ENCODE results near the gene AMBRA1.

AMBRA1 gene

DNA sequence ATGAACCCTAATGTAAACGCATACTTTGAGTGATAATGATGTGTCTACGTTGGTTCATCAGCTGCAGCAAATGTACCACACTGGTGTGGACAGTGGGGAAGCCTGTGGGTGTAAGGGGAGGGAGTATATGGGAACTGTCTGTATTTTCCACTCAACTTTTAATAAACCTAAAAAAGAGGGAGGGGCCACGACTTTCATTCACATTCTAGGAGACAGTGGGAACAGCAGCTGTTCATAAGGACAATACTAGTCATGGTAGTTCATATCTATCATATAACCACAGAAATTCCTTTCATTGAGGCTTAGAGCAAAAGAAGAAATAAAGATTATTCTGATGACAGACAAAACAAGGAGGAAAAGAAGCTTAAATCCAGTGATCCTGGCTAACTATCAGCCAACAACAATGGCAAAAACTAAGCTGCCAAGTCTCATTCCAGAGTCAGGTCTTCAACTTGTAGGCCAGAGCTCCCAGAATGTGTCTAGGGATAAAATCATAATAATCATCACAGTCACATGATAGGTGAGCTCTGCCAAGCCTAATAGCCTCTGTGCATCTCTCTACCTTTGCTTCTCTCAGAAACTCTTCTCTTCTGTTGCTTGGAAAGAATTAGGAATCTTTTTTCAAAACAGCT, 142.9 kb downstream of the AMBRA1 start:
- no peak for TF ChIP-seq POLR2AphosphoS5 (IDR thresholded peaks at IDR 0.05; ENCODE audit: low read depth)
- no peak overlapping the region for H3K4me3 ChIP-seq (replicated peaks; ENCODE audit: insufficient read depth, low read length)
- no peak for DNase-seq (ENCODE audit: low read depth in 1 of 2, low spot score in 1 of 2)
- no peaks in the 10 kb centered on the region for H3K27me3 ChIP-seq (ENCODE audit: insufficient read depth, poor library complexity, severe bottlenecking)
- no peak overlapping the region for H3K27ac ChIP-seq (replicated peaks)

DNA sequence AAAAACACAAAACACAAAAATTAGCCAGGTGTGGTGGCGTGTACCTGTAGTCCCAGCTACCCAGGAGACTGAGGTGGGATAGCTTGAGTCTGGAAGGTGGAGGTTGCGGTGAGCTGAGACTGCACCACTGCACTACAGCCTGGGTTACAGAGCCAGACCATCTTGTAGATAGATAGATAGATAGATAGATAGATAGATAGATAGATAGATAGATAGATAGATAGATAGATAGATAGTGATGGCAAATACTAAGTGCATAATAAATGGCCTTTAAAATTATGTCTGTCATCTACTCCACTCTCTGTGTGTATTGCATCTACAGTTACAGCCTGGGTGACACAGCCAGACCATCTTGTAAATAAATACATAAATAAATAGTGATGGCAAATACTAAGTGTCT, 146.3 kb downstream of the AMBRA1 start:
- TF ChIP-seq SPI1 (IDR thresholded peaks at IDR 0.05; ENCODE audit: borderline replicate concordance, low read depth) (no peak), POLR2AphosphoS5 (IDR thresholded peaks at IDR 0.05; ENCODE audit: low read depth) (no peak), GABPA (IDR thresholded peaks at IDR 0.05; ENCODE audit: low read depth) (no peak)
- TF ChIP-seq, protein P1, sequence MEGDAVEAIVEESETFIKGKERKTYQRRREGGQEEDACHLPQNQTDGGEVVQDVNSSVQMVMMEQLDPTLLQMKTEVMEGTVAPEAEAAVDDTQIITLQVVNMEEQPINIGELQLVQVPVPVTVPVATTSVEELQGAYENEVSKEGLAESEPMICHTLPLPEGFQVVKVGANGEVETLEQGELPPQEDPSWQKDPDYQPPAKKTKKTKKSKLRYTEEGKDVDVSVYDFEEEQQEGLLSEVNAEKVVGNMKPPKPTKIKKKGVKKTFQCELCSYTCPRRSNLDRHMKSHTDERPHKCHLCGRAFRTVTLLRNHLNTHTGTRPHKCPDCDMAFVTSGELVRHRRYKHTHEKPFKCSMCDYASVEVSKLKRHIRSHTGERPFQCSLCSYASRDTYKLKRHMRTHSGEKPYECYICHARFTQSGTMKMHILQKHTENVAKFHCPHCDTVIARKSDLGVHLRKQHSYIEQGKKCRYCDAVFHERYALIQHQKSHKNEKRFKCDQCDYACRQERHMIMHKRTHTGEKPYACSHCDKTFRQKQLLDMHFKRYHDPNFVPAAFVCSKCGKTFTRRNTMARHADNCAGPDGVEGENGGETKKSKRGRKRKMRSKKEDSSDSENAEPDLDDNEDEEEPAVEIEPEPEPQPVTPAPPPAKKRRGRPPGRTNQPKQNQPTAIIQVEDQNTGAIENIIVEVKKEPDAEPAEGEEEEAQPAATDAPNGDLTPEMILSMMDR (IDR thresholded peaks at IDR 0.05; ENCODE audit: insufficient read depth, low read length): no peak
- TF ChIP-seq, protein P2, sequence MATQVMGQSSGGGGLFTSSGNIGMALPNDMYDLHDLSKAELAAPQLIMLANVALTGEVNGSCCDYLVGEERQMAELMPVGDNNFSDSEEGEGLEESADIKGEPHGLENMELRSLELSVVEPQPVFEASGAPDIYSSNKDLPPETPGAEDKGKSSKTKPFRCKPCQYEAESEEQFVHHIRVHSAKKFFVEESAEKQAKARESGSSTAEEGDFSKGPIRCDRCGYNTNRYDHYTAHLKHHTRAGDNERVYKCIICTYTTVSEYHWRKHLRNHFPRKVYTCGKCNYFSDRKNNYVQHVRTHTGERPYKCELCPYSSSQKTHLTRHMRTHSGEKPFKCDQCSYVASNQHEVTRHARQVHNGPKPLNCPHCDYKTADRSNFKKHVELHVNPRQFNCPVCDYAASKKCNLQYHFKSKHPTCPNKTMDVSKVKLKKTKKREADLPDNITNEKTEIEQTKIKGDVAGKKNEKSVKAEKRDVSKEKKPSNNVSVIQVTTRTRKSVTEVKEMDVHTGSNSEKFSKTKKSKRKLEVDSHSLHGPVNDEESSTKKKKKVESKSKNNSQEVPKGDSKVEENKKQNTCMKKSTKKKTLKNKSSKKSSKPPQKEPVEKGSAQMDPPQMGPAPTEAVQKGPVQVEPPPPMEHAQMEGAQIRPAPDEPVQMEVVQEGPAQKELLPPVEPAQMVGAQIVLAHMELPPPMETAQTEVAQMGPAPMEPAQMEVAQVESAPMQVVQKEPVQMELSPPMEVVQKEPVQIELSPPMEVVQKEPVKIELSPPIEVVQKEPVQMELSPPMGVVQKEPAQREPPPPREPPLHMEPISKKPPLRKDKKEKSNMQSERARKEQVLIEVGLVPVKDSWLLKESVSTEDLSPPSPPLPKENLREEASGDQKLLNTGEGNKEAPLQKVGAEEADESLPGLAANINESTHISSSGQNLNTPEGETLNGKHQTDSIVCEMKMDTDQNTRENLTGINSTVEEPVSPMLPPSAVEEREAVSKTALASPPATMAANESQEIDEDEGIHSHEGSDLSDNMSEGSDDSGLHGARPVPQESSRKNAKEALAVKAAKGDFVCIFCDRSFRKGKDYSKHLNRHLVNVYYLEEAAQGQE (IDR thresholded peaks at IDR 0.05; ENCODE audit: insufficient replicate concordance, low read depth): no peak
- Histone ChIP-seq H3K27ac (replicated peaks) (no peak overlapping the region), H3K4me3 (replicated peaks; ENCODE audit: insufficient read depth, low read length) (no peak overlapping the region), H3K27me3 (ENCODE audit: insufficient read depth, poor library complexity, severe bottlenecking) (no peaks in the 10 kb centered on the region)
- no peak for DNase-seq (ENCODE audit: low read depth in 1 of 2, low spot score in 1 of 2)

DNA sequence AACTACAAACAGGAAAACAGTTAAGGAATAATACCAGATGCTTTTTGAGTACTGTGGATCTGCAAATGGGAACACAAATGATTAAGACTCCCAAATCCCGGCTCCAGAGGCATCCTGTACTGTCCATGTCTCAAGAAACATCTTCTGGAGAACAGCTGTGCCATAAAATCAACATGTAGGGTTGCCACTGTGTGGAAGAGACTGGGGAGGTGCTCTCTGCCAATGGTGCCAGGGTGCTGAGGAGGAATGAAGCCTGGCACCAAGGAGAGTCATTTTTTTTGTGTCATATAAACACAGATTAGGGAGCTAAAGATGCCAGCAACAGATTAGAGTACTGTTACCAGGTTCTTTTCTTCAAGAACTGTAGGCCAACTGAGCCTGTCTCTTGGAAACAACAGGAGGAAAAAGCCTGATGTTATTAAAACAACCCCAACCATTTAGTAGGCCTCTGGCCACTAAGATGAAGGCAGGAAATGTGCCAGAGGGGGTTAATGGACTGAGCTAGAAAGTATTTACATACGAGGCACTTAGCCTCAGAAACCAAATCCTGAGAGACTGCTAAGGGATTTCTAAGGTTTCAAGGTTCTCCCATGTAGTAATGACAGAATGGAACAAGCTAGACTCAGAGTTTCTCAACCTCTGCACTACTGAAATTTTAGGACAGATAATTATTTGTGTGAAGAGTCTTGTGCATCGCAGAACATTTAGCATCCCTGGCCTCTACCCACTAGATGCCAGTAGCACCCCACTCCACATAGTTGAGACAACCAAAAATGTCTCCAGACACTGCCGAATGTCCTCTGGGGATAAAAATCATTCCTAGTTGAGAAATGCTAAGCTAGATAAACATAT, 147.7 kb downstream of the AMBRA1 start:
- TF ChIP-seq, protein P2 (IDR thresholded peaks at IDR 0.05; ENCODE audit: insufficient replicate concordance, low read depth): no peak
- TF ChIP-seq POLR2AphosphoS5 (IDR thresholded peaks at IDR 0.05; ENCODE audit: low read depth) (no peak), GABPA (IDR thresholded peaks at IDR 0.05; ENCODE audit: low read depth) (no peak), SPI1 (IDR thresholded peaks at IDR 0.05; ENCODE audit: borderline replicate concordance, low read depth) (no peak)
- TF ChIP-seq, protein P1 (IDR thresholded peaks at IDR 0.05; ENCODE audit: insufficient read depth, low read length): no peak
- no peak for DNase-seq (ENCODE audit: low read depth in 1 of 2, low spot score in 1 of 2)
- H3K4me3 ChIP-seq (replicated peaks; ENCODE audit: insufficient read depth, low read length): no peak overlapping the region
- no peak overlapping the region for H3K27ac ChIP-seq (replicated peaks)
- H3K27me3 ChIP-seq (ENCODE audit: insufficient read depth, poor library complexity, severe bottlenecking): no peaks in the 10 kb centered on the region

DNA sequence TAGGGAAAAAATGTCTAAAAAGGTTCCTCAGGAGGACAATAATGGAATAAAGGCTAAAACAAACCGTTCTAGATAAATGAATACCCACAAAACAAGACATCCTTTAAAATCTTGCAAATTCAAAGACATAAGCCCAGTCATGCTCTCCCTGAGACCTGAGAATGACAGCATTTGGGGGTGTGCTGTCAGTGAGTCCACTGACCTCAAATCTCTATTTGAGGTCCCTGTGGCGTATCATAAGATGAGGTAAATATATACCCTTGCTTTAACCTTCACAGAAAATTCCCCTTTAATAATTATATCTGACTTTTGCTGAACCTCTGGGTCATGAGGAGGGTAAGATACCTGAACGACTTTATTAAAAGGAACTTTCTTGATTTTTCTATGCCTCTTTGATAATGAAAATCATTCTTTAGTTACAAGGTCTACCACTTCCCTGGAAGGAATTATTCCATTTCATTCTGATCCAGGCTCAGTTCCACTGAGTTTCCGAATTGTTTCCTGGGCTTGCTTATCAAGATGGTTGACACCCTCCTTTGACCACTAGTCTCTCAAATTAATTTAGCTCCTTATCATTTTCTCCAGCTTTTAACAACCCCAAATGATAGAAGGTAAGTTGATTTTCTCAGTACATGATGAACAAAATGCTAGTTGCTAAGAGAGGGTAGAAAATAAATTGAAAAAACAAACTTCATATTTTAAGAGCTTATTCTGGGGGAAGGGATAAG, 148.5 kb downstream of the AMBRA1 start:
- no peak for DNase-seq (ENCODE audit: low read depth in 1 of 2, low spot score in 1 of 2)
- TF ChIP-seq GABPA (IDR thresholded peaks at IDR 0.05; ENCODE audit: low read depth): no peak
- TF ChIP-seq, protein P1 (IDR thresholded peaks at IDR 0.05; ENCODE audit: insufficient read depth, low read length): no peak
- TF ChIP-seq, protein P2 (IDR thresholded peaks at IDR 0.05; ENCODE audit: insufficient replicate concordance, low read depth): no peak
- no peak for TF ChIP-seq SPI1 (IDR thresholded peaks at IDR 0.05; ENCODE audit: borderline replicate concordance, low read depth)
- TF ChIP-seq POLR2AphosphoS5 (IDR thresholded peaks at IDR 0.05; ENCODE audit: low read depth): no peak
- H3K4me3 ChIP-seq (replicated peaks; ENCODE audit: insufficient read depth, low read length): no peak overlapping the region
- H3K27me3 ChIP-seq (ENCODE audit: insufficient read depth, poor library complexity, severe bottlenecking): no peaks in the 10 kb centered on the region
- no peak overlapping the region for H3K27ac ChIP-seq (replicated peaks)
